GM12872 (cell line): ENCODE data around the gene MAEL.

Experiments used
- TF ChIP-seq, protein P1 (sequence below): IDR thresholded peaks from 3 replicates; pipeline ENCODE4 v1.5.1; 2011; ENCODE audit warnings: low read depth, mild to moderate bottlenecking, low read length, moderate library complexity; ENCODE audit not compliant: insufficient read depth

Gene MAEL

DNA sequence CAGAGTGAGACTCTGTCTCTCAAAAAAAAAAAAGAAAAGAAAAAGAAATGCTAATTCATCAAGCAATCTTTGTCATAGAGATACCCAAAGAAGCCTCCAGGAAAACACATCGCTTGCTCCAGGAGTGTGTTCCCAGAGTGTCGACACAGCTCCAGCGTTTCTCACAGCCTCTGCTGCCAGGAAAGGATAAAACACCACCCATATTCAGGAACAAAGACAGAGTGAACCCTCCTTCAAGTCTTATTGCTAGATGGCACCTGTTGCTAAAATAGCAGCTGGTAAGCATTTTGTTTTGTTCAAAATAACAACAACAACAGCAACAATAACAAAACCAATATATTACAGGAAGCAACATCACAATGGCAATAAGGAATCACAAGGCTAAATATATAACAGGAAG lies 16.9 kb upstream of the MAEL start:
- TF ChIP-seq, protein P1, sequence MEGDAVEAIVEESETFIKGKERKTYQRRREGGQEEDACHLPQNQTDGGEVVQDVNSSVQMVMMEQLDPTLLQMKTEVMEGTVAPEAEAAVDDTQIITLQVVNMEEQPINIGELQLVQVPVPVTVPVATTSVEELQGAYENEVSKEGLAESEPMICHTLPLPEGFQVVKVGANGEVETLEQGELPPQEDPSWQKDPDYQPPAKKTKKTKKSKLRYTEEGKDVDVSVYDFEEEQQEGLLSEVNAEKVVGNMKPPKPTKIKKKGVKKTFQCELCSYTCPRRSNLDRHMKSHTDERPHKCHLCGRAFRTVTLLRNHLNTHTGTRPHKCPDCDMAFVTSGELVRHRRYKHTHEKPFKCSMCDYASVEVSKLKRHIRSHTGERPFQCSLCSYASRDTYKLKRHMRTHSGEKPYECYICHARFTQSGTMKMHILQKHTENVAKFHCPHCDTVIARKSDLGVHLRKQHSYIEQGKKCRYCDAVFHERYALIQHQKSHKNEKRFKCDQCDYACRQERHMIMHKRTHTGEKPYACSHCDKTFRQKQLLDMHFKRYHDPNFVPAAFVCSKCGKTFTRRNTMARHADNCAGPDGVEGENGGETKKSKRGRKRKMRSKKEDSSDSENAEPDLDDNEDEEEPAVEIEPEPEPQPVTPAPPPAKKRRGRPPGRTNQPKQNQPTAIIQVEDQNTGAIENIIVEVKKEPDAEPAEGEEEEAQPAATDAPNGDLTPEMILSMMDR: no peak

DNA sequence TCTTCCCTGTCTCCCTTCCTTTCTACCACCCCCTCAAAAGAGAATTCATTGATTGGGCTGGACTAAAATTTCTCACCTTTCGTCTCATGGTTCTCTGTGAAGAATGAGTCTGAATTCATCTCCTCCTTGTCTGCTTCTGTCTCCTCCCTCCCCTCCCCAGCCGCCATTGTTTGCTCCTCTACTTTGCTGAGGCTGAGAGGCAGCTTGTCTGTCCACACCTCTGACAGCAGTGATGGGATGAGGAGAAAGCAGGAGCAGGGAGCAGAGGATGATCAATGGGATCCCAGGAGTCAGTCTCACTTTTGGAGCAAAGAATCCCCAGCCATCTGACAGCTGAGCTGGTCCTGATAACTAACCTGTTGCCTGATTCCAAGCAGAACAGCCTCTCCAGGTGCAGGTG lies 16.3 kb upstream of the MAEL start:
- TF ChIP-seq, protein P1: no peak

- TF ChIP-seq, protein P1: no peak
These were observed 14.3 kb upstream of the MAEL start for GRCh38 chr1:166974647-166975345.

DNA sequence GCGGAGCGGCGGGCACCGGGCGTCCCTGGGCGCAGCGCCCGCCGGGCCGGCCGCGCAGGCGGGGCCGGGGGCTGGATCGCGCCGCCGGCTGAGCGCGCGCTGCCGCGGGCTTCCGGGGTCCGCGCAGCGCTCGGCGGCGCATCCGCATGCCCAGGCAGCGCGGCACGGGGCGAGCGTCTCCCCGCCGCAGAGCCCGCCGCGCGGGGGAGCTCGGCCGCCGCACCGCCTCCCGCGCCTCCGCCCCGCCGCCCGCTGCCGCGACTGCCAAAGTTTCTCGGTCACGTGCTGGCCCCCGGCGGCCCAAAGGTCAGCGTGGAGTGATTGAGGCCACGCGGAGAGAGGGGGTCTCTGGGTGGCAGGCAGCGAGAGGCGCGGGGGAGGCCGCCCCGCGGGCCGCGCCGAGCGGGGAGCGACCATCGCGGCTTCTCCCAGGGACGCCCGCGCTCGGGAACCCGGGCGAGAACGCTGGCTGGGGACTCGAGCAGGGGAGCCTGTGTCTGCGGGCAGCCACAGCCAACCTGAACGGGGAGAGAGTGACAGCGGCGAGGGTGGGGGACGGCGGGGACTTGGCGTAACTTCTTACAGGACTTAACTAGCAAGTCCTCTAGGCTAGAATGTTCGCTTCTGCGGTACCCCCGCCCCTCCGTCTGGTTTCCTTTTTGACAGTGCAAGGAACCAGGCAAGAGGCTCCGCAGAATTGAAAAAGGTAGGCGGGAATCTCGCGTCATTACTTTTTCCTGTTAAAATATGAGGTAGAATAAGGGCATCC lies 13.5 kb upstream of the MAEL start, which contains the start of gene ILDR2:
Gene ILDR2, minus strand, starts transcription at position 180 of the 769 bp plus-strand sequence. CDS start 272 bp downstream, outside the sequence.
- TF ChIP-seq, protein P1: no peak

DNA sequence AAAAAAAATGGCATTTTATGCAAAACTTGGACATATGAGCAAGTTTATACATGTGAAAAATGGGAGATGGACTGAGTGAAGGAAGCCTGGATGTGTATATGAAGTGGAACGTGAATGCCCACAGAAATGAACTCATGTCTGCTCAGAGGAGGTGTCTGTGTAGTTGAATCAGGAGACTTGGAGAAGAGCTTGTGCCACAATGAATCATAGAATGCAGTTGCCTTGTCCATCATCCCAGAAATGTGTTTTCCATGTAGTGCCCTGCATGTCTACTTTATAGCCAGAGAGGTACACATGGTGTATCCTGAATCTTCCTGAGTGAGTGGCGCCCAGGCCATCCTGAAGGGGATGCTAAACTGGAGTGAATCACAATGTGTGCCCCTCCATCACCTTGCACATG lies 11.1 kb upstream of the MAEL start:
- TF ChIP-seq, protein P1: no peak

DNA sequence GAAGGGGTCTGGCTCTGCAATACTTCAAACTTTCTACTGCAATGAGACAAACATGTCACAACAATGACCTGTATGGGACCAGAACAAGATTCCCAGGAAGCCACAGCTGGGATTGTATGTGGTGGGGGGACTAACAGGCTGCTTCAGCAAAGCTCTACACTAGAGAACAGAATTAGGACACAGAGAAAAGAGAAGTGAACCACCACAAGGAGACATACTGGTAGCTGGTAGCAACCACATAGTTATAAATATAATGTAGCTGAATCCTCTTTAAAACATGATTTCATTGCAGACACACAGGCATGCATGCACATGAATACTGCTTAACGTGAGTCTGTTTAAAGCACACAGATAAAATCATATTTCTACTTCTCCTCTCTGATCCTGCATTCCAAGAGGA lies 10.3 kb upstream of the MAEL start:
- TF ChIP-seq, protein P1: no peak

GRCh38 chr1:166980383-166980782 lies 8.7 kb upstream of the MAEL start:
- TF ChIP-seq, protein P1: no peak
